ENCODE measurements around the gene HINFP.

DNA sequence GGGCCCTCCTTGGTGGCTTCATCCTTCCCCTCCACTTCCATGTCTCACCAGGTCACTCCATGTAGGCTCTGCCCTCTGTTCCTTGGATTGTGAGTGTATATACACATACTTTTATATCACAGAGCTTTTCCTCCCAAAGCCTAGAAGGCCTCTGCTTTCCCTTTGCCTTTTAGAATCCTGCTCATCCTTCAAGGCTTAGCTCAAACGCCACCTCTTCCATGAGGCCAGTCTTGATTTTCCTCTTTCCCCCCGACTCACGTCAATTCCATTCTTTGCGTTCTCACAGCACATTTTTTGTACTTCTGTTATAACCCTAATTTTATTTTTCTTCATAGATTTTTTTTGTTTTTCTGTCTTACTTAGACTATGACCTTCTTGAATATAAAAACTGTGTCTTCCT is 31.2 kb downstream of the HINFP start:
- TF ChIP-seq POLR2AphosphoS5 (IDR thresholded peaks at IDR 0.05; ENCODE audit: low read depth, low read length) = no peak
- no peak for TF ChIP-seq POLR2A (IDR thresholded peaks at IDR 0.05; ENCODE audit: low read depth, low read length)
- no peak for TF ChIP-seq TAF1 (IDR thresholded peaks at IDR 0.05; ENCODE audit: borderline replicate concordance, low read depth, low read length)
